Neural progenitor cell (in vitro differentiated cells): ENCODE measurements around the gene MYOZ1. TPM values are rescaled to one million over a fixed set of nuclear protein-coding genes. Genes with fewer than 3 reads are reported as not detected.

Experiments used
- DNase-seq: peaks from one replicate; pipeline ENCODE4 v3.0.0-alpha.2; 2016; ENCODE audit warnings: low spot score
- H2AFZ ChIP-seq: fragments of 200-600 bp; sonication (generic); replicated peaks from 2 replicates; pipeline ENCODE4 v1.6.1; 2016; ENCODE audit warnings: antibody characterized with exemption
- H3F3A ChIP-seq: fragments of 200-600 bp; sonication (generic); 2 replicates; pipeline ENCODE4 v1.6.1; 2016; ENCODE audit warnings: antibody characterized with exemption, low read depth
- H3K27ac ChIP-seq: fragments of 200-600 bp; sonication (generic); 2 replicates; pipeline ENCODE4 v1.5.1; 2016; ENCODE audit warnings: mild to moderate bottlenecking
- H3K27me3 ChIP-seq: fragments of 200-600 bp; sonication (generic); 2 replicates; pipeline ENCODE4 v1.6.1; 2016; ENCODE audit warnings: mild to moderate bottlenecking, moderate library complexity
- H3K36me3 ChIP-seq: fragments of 200-600 bp; sonication (generic); 2 replicates; pipeline ENCODE4 v1.5.1; 2016
- H3K4me1 ChIP-seq: fragments of 200-600 bp; sonication (generic); 2 replicates; pipeline ENCODE4 v1.6.1; 2016; ENCODE audit warnings: mixed run types
- H3K4me2 ChIP-seq: fragments of 200-600 bp; sonication (generic); 2 replicates; pipeline ENCODE4 v1.6.1; 2016
- H3K4me3 ChIP-seq: fragments of 200-600 bp; sonication (generic); 2 replicates; pipeline ENCODE4 v1.5.1; 2016
- H3K79me2 ChIP-seq: fragments of 200-600 bp; sonication (generic); 2 replicates; pipeline ENCODE4 v1.6.1; 2016; ENCODE audit warnings: low read depth
- H3K9ac ChIP-seq: fragments of 200-600 bp; sonication (generic); 2 replicates; pipeline ENCODE4 v1.6.1; 2016
- H3K9me3 ChIP-seq: fragments of 200-600 bp; sonication (generic); 2 replicates; pipeline ENCODE4 v1.5.1; 2016; ENCODE audit warnings: low read depth
- H4K20me1 ChIP-seq: fragments of 200-600 bp; sonication (generic); 2 replicates; pipeline ENCODE4 v1.6.1; 2016; ENCODE audit warnings: low read depth
- H3K27ac Mint-ChIP-seq: 3 replicates; pipeline ENCODE4 v1.8.0; 2021; ENCODE audit warnings: mixed read lengths
- H3K27me3 Mint-ChIP-seq: 2 replicates; pipeline ENCODE4 v1.8.0; 2022; ENCODE audit warnings: low read depth, mild to moderate bottlenecking, inconsistent platforms, moderate library complexity, mixed read lengths; ENCODE audit not compliant: insufficient read depth
- H3K36me3 Mint-ChIP-seq: 3 replicates; pipeline ENCODE4 v1.8.0; 2021; ENCODE audit warnings: mixed read lengths
- H3K4me1 Mint-ChIP-seq: 3 replicates; pipeline ENCODE4 v1.8.0; 2021; ENCODE audit warnings: mixed read lengths
- H3K4me3 Mint-ChIP-seq: 3 replicates; pipeline ENCODE4 v1.8.0; 2021; ENCODE audit warnings: mild to moderate bottlenecking, moderate library complexity, mixed read lengths
- H3K9me3 Mint-ChIP-seq: 3 replicates; pipeline ENCODE4 v1.8.0; 2020; ENCODE audit warnings: mixed read lengths
- CTCF ChIP-seq: fragments of 200-600 bp; sonication (generic); IDR thresholded peaks from 2 replicates; pipeline ENCODE4 v1.5.1; 2017; ENCODE audit warnings: antibody characterized with exemption, mild to moderate bottlenecking
- EZH2 ChIP-seq: fragments of 200-600 bp; sonication (generic); IDR thresholded peaks from 2 replicates; pipeline ENCODE4 v1.6.1; 2017; ENCODE audit warnings: antibody characterized with exemption, mild to moderate bottlenecking, moderate library complexity
- EZH2phosphoT487 ChIP-seq: fragments of 200-600 bp; sonication (generic); IDR thresholded peaks from 2 replicates; pipeline ENCODE4 v1.6.1; 2017; ENCODE audit warnings: antibody characterized with exemption
- total RNA-seq: library from RNA; depleted of rRNA; stranded (reverse); fragments of >200 nt; gene quantifications from 2 replicates; pipeline ENCODE4 v1.2.3, GENCODE V29; 2015; ENCODE audit warnings: low replicate concordance

The MYOZ1 gene
- total RNA-seq, 1 donor from 2014 or later: 1.2 TPM

- H3K9me3 Mint-ChIP-seq: no peaks in the 10 kb centered on the region
- H3K4me1 ChIP-seq: peaks cover 4% of the 10 kb centered on the region
- no peak overlapping the region for H3K4me2 ChIP-seq
- no peaks in the 10 kb centered on the region for H3K27me3 Mint-ChIP-seq
- no peak overlapping the region for H3K4me3 ChIP-seq
- H3K36me3 ChIP-seq: no peaks in the 10 kb centered on the region
- peaks cover 24% of the 10 kb centered on the region for H3K79me2 ChIP-seq
- no peaks in the 10 kb centered on the region for H3K27me3 ChIP-seq
- H2AFZ ChIP-seq: no peak overlapping the region
- peaks cover 15% of the 10 kb centered on the region for H4K20me1 ChIP-seq
- H3K27ac Mint-ChIP-seq: no peak overlapping the region
- peaks cover 13% of the 10 kb centered on the region for H3F3A ChIP-seq
- no peak overlapping the region for H3K4me3 Mint-ChIP-seq
- no peak overlapping the region for H3K9ac ChIP-seq
- no peaks in the 10 kb centered on the region for H3K9me3 ChIP-seq
- no peak overlapping the region for H3K27ac ChIP-seq
- no peak for DNase-seq
- no peak for TF ChIP-seq CTCF
- TF ChIP-seq EZH2: no peak
- no peak for TF ChIP-seq EZH2phosphoT487
- H3K4me1 Mint-ChIP-seq: peaks cover 14% of the 10 kb centered on the region
- no peaks in the 10 kb centered on the region for H3K36me3 Mint-ChIP-seq
These were observed 43.9 kb downstream of the MYOZ1 start for GRCh38 chr10:73597346-73597745.

GRCh38 chr10:73593812-73594211 is 47.5 kb downstream of the MYOZ1 start:
- TF ChIP-seq EZH2 (no peak), CTCF (no peak), EZH2phosphoT487 (no peak)
- Mint-ChIP-seq H3K36me3 (peaks cover 4% of the 10 kb centered on the region), H3K9me3 (no peaks in the 10 kb centered on the region), H3K4me1 (peaks cover 26% of the 10 kb centered on the region), H3K4me3 (no peak overlapping the region), H3K27me3 (no peaks in the 10 kb centered on the region), H3K27ac (no peak overlapping the region)
- no peaks in the 10 kb centered on the region for H3K9me3 ChIP-seq
- H4K20me1 ChIP-seq: peaks cover 12% of the 10 kb centered on the region
- no peaks in the 10 kb centered on the region for H3K36me3 ChIP-seq
- peak overlapping the region; percentile 31 for H3K27ac ChIP-seq
- H2AFZ ChIP-seq: no peak overlapping the region
- no peak overlapping the region for H3K9ac ChIP-seq
- H3K4me1 ChIP-seq: peaks cover 38% of the 10 kb centered on the region
- H3F3A ChIP-seq: peaks cover 31% of the 10 kb centered on the region
- H3K27me3 ChIP-seq: no peaks in the 10 kb centered on the region
- peaks cover 32% of the 10 kb centered on the region for H3K79me2 ChIP-seq
- DNase-seq: no peak
- H3K4me3 ChIP-seq: no peak overlapping the region
- no peak overlapping the region for H3K4me2 ChIP-seq

- TF ChIP-seq CTCF (no peak), EZH2phosphoT487 (no peak), EZH2 (no peak)
- Histone ChIP-seq H3K27ac (no peak overlapping the region), H2AFZ (no peak overlapping the region), H3K79me2 (peaks cover 39% of the 10 kb centered on the region), H3F3A (peaks cover 31% of the 10 kb centered on the region), H4K20me1 (peaks cover 12% of the 10 kb centered on the region), H3K9ac (no peak overlapping the region), H3K9me3 (no peaks in the 10 kb centered on the region), H3K4me1 (peaks cover 41% of the 10 kb centered on the region), H3K4me2 (no peak overlapping the region), H3K36me3 (no peaks in the 10 kb centered on the region), H3K4me3 (no peak overlapping the region), H3K27me3 (no peaks in the 10 kb centered on the region)
- peaks cover 8% of the 10 kb centered on the region for H3K36me3 Mint-ChIP-seq
- no peaks in the 10 kb centered on the region for H3K9me3 Mint-ChIP-seq
- peak overlapping the region; percentile 14 for H3K4me3 Mint-ChIP-seq
- no peaks in the 10 kb centered on the region for H3K27me3 Mint-ChIP-seq
- H3K27ac Mint-ChIP-seq: peak overlapping the region; percentile 82
- DNase-seq: no peak
- peaks cover 26% of the 10 kb centered on the region for H3K4me1 Mint-ChIP-seq
These were observed 48.2 kb downstream of the MYOZ1 start for GRCh38 chr10:73593110-73593509.
